GM10248 (cell line): ENCODE results near the gene ARX.

Experiments used
- CTCF ChIA-PET: fragments of 300-600 bp; sonication (Branson Sonifier 250); formaldehyde crosslinking; extraction: SDS; loops from one replicate; lab custom pipeline; 2021; ENCODE audit warnings: antibody characterized with exemption; lab: Yijun Ruan, JAX
- POLR2A ChIA-PET: fragments of 350-650 bp; sonication (Branson Sonifier 250); formaldehyde crosslinking; extraction: SDS; loops from one replicate; lab custom pipeline; 2020; ENCODE audit warnings: antibody characterized with exemption; lab: Yijun Ruan, JAX
- DNase-seq: peaks from one replicate; pipeline ENCODE4 v3.0.0; 2012; ENCODE audit errors: extremely low spot score
- CTCF ChIP-seq: IDR thresholded peaks from 2 replicates; pipeline ENCODE4 v1.5.1; 2012; ENCODE audit warnings: mild to moderate bottlenecking, low read depth; ENCODE audit errors: extremely low read depth, missing control alignments, control extremely low read depth

ARX gene

GRCh38 chrX:25012433-25012735, 3.4 kb downstream of the ARX start:
- TF ChIP-seq CTCF, result no peak
- ChIA-PET POLR2A (no interaction called here), CTCF (interaction anchor here (1.1 to 2.7 kb wide), 2 partner anchors 9 to 174 kb away, joined by 3 to 16 read pairs; no protein-coding TSS in a partner anchor)
- no peak for DNase-seq

- DNase-seq, result no peak
- ChIA-PET POLR2A (no interaction called here), CTCF (interaction anchor here (1.1 to 2.7 kb wide), 2 partner anchors 9 to 173 kb away, joined by 3 to 16 read pairs; no protein-coding TSS in a partner anchor)
- no peak for TF ChIP-seq CTCF
Measured at GRCh38 chrX:25011589-25012432, 4.0 kb downstream of the ARX start.

- no peak for TF ChIP-seq CTCF
- ChIA-PET CTCF (interaction anchor here (1.1 to 2.7 kb wide), 2 partner anchors 10 to 172 kb away, joined by 3 to 16 read pairs; no protein-coding TSS in a partner anchor), POLR2A (no interaction called here)
- DNase-seq, result no peak
Measured at GRCh38 chrX:25010784-25011588, 4.8 kb downstream of the ARX start.

GRCh38 chrX:25009407-25009806, 6.4 kb downstream of the ARX start:
- ChIA-PET CTCF (interaction anchor here (1.5 to 2.2 kb wide), 4 partner anchors 8 to 171 kb away, joined by 3 to 9 read pairs (median 4); no protein-coding TSS in a partner anchor), POLR2A (no interaction called here)
- no peak for DNase-seq

GRCh38 chrX:25007059-25008053, 8.4 kb downstream of the ARX start:
- ChIA-PET CTCF (interaction anchor here (1.9 to 2.2 kb wide), 2 partner anchors 10 to 13 kb away, joined by 4 to 9 read pairs; no protein-coding TSS in a partner anchor), POLR2A (no interaction called here)
- no peak for TF ChIP-seq CTCF
- no peak for DNase-seq

More at GRCh38 chrX:25009407-25009806, 6.4 kb downstream of the ARX start:
- TF ChIP-seq CTCF, result no peak

GRCh38 chrX:25006586-25007058, 9.1 kb downstream of the ARX start:
- no peak for TF ChIP-seq CTCF
- ChIA-PET CTCF (no interaction called here), POLR2A (no interaction called here)
- no peak for DNase-seq
